Stimulated activated CD8-positive, alpha-beta memory T cell treated with anti-CD3 and anti-CD28 coated beads, Interleukin-2, amount 100 ng/mL, for 48 hours (primary cell): ENCODE results near the gene NKAIN2.
"Not testable (repeated sequence)": the region's sequence is repeated elsewhere in the genome, so short reads cannot be mapped to it uniquely, and the experiment has no call there.

Experiments
- DNase-seq, 2 donors: peaks; one replicate each; pipeline ENCODE4 v3.0.0-alpha.2; 2020; ENCODE audit warnings: low read depth in 2 of 2

NKAIN2 gene

DNA sequence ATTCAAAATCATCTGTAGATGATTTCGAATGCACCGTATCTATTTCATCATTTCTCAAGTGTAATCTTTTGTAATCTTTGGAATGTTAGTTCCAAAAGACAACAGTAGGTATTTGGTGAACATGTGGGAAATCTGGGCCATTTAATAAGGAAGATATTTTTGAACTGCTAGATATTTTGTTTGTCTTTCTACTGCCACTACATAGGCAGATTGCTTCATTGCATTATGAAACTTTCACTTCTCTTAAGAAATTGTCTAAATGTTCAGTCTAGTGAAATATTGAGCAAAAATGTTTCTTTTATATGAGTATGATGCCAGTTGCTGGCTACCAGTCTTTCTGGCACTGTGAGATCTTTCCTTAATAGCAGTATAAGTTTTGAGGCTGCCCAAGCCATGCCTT is 630.8 kb downstream of the NKAIN2 start:
- no peak for DNase-seq

DNA sequence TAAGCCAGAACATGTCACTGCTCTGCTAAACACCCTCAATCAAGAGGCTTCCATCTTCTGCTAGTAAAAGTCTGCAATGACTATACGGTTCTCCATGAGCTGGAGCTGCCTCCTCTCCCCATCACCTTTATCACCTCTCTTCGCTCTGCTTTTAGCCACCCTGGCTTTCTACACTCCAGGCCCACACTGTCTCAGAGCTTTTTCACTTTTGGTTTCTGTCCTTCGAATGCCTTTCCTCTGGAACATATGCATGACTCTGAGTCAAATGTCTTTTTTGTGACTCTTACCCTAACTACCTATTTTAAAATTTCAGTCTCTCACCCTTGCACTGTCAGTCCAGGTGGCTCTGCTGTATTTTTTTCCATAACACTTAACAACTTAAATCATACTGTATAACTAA is 633.1 kb downstream of the NKAIN2 start:
- DNase-seq = no peak

DNA sequence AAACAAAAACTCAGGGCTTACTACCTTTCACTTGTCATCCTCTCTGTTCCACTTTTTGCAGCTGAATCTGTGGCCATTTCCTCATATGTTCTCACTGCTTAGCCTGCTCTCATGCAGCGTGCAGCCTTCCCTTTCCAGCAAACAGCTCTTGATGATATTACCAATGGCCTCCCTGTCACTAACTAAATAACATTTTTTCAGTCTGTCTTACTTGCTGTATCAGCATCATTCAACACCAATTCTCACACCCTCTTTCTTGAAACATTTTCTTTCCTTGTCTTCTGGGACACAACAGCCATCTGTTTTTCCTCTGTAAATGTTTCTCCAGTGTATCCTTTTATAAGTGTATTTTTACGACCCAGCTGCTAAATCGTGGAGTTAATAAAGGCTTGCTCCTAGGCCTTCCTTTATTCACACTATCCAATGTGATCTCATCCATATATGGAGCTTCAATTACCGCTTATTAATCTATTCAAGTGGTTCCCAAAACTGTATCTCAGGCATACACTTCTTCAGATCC is 634.9 kb downstream of the NKAIN2 start:
- DNase-seq = no peak

DNA sequence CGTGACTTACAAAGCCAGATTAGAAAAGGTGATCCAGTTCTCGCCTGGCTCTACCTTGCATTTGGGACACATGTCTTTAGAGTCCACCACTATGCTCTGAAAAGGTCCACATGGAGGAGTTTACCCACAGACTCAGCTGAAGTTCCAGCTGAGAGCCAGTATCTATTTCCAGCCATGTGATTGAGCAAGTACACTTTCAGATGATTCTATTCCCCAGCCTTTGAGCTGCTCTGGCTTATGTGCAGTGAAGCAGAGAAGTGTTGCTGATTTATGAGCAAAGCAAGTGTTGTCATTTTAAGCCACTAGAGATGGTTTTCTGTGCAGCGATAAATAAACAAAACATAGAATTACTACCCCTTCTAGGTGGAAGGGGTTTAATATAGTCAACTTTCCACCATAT is 637.8 kb downstream of the NKAIN2 start:
- no peak for DNase-seq

DNA sequence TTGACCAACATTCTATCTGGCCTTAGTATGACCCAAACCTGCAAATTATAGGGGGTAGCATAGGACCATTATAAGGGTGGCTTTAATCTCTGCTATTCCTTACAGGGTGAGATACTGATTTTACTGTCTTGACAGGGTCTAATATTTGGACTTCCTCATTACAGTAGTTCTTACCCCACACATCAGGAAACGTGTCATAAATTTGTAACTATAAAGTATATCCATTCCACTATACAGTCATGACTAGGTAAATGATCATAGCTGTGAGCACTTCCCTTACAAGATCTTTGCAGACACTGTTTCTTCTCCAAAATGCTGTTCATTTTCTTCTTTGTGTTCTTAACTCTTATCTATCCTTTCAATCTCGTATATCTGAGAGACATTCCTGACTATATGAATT is 639.9 kb downstream of the NKAIN2 start:
- no peak for DNase-seq

DNA sequence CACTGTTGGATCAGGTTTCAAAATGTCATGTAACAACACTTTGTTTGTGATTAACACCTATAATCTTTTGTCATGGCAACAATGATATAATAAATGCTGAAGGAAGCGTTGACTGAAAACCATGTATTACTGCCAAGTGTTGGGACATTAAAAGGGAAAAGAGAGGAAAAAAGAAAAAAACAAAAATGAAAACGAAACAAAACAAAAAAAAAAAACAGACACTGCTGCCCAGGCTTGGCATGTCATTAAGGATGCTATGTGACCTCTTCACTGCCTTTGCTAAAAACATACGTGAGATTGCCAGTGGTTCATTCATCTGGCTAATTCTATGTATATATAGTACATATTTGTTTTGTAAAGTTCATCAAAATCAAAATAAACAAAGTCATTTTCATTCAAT is 641.9 kb downstream of the NKAIN2 start:
- DNase-seq = no peak

DNA sequence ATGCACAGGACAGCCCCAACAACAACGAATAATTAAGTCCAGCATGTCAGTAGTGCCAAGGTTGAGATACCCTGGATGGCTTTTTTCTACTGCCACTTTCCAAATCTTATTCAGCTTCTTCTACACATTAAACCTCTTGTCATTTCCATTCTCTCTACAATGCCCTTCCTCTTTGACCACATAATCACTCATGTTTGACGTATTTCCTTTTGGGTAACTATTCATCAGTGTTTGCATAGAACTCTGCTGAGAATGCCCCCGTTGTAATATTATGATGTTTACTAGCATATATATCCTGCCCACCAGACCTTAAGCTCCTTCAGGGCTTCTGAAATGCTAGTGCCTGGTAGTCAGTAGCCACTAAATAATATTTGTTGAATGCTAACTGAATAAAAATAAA is 643.3 kb downstream of the NKAIN2 start:
- no peak for DNase-seq

DNA sequence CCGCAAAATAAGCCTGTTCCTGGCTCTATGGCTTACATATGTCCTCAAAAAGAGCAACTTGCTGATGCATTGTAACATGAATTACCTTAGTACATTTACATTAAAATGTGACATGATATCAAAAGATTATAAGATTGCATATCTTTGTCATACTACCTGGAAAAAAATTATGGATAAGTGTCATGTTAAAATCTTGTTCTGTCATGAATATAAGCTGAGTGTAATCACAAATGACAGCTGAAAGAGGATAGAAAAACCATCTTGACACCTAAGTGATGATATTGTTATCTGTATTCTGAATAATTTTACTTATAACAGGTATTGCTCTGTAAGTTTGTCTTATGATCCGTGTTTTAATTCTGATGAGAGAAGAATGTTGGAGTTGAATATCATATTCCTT is 655.6 kb downstream of the NKAIN2 start:
- DNase-seq = no peak

DNA sequence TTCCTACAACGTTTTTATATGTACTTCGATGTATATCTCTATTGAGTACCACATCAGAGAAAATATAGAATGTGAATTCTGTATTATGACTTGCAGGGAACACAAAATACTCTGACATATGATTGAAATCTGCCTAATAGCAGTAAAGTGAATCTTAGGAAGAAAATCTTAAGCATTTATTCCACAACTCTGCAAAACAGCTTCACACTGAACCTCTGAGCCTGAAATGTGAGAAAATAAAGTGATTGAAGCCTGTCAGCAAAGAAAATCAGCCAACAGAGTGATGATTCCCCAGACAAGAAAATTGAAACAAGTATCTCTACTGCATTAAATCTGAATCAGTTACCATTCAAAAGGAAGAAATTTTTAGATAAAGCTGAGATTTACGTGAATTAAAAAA is 659.1 kb downstream of the NKAIN2 start:
- DNase-seq = no peak

DNA sequence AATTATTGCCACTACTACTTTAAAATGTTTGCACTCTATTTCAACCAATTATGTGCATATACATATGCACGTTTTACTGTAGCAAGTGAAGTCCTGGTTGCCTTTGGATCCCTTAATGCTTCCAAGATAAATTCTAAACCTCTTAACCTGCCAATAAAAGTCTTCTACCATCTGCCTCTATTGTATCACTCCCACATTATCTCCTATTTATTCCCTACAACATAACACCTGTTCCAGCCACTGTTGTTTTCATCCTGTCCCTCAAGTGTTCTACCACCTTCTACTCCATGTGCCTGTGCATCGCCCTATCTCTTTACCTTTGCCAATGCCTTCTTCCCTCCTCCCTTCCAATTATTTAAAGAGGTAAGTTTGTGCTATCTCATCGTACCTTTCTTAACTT is 659.6 kb downstream of the NKAIN2 start:
- no peak for DNase-seq

DNA sequence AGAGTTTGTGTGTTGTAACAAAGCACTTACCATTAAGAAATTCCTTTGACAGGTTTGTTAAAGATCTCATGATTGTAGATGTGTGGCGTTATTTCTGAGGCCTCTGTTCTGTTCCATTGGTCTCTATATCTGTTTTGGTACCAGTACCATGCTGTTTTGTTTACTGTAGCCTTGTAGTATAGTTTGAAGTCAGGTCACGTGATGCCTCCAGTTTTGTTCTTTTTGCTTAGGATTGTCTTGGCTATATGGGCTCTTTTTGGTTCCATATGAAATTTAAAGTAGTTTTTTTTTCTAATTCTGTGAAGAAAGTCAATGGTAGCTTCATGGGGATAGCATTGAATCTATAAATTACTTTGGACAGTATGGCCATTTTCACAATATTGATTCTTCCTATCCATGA is 660.9 kb downstream of the NKAIN2 start:
- not testable (repeated sequence) for DNase-seq

DNA sequence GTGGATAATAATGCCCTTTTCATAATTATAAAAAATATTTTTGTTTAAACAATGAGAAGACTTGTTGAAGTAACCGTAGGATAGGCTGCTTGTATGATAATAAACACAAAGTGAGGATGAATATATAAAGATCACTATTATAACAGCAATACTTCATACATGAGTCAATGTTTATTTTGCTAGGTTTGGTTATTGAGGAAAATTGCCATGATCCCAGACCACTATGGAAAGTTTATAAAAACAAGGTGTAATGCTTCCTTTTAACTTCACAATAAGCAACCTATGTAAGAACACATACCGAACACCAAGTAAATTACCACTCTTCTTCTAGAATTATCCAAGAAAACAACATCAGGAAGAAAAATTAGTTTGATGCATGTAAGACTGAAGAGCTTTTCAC is 663.3 kb downstream of the NKAIN2 start:
- DNase-seq = no peak

DNA sequence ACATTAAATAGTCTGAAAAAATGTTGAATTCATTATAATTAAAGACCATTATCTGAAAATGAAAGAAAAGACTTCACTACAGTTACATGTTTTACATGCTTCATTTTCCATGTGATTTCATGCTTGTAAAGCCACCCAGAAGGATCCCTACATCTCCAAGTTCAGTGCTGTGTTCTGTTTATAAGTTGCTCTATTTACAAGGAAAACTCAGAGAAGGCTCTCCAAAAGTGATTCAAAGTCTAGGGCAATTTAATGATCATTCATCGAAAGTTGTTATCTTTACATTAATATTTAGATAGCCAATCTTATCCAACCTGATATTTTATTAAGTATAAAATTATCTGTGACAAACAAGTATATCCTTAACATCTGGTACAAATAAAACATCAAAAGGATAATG is 663.7 kb downstream of the NKAIN2 start:
- DNase-seq = no peak

DNA sequence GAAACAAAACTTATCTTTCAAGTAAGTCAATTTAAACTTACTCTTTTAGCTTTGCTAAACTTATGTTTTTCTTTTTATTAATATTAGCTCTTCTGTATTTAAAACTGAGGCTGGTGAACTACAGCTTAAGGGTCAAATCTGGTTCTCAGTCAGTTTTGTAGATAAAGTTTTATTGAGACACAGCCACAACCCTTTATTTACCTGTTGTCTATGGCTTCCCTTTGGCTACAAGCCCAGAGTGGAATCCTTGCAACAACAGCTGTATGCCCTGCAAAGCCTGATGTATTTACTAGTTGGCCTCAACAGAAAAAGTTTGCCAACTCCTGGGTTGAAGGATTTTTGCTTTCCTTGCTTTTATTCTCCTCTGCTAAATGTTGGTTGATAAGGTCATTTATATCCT is 667.1 kb downstream of the NKAIN2 start:
- no peak for DNase-seq

DNA sequence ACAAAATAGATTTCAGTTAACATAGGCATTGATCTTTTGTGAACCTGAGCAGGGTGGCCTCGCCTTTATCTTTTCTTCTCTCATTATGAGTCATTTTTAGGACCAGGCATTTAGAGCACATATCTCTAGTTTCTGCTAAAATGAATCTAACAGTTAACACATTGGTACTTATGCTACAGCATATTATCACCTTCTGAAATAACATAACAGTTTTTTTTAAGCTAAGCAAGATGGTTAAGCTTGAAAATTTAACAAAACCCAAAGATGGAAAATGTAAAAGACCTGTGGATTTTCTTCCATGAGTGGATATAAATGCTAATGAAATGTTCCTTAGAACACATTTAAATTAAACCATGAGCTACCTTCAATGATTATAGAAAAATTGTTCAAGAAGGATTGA is 671.5 kb downstream of the NKAIN2 start:
- DNase-seq = no peak

DNA sequence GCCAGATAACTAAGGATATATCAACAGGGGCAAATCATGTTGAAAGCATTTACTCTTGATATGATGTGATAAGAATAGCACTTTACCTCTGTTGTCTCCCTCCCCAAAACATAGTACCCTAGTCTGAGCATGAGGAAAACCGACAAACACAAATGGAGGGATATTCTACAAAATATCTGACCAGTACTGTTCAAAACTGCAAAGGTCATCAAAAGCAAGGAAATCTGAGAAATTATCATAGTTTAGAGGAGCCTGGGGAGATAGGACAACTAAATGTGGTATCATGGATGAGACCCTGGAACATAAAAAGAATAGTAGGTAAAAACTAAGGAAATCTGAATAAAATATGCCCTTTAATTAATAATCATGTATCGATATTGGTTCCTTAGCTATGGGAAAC is 675.2 kb downstream of the NKAIN2 start:
- no peak for DNase-seq

DNA sequence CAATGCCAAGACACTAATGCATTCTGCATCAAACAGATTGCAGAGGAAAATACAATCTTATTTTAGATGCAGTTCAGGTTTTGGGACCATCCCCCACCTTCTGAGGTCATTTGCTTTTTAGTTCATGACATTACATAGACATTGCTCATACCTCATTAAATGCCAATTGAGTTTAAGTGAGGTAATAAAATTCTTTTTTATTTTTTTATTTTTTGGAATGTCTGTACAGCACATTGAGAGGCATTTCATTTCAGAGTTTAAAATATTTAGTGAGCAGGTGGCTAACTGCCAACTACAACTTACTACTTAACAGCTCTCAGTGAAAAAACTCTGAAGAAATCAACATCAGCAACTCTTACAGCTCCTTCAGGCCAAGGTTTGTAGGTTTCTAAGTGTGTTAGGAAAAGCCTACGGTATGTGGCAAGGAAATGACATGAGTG is 676.3 kb downstream of the NKAIN2 start:
- no peak for DNase-seq

DNA sequence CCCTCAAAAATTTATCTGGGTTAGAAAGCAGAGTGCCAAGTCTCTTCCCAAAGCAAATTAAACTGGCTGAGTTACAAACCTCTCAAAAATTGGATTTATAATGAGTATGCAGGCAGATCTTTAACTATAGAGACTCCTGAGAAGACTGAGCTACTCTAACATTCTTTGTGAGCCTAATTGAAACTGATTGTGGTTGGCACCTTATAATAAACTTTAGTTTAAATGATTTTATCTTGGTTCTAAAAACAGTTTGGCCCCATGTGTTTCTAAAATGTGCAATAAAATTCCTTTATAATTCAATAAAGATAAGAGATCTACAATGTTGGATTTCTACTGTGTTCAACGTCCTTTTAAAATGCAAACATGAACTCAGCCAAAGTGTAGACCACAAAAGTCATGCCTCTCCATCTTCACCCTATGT is 678.4 kb downstream of the NKAIN2 start:
- no peak for DNase-seq

DNA sequence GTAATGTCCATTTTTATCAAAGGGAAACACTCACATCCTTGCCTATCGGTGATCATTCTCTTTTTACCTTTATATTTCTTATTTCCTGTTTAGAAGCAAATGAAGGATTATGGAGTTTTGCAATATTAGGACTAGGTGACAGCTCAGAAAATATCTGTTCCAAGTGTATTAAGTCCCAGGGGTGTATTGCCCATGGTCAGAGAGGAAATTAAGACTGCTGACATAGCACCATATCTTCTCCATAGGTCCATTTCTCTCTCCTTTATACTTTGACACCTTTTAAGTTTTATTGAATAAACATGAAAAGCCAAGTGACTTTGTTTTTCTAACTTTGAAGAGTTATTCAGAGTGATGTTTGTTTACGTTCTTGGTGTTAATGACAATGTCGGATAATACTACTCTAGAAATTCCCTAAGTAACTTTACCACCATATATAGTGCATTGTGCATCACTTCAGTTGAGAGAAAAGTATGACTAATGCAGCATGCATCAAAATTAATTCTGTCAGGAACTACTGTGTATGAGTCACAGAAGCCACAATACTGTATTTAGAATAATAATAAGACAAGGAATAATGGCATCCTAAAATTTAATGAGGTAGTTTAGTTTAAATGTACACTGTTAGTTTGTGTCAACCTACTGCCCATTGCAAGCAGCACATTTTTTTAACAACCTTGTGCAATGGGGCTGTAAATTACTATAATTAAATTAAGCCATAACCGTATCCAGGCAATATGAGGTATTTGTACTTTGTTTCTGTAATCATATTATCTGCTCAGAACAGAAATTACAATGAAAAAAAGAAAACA is 684.2 kb downstream of the NKAIN2 start:
- no peak for DNase-seq

DNA sequence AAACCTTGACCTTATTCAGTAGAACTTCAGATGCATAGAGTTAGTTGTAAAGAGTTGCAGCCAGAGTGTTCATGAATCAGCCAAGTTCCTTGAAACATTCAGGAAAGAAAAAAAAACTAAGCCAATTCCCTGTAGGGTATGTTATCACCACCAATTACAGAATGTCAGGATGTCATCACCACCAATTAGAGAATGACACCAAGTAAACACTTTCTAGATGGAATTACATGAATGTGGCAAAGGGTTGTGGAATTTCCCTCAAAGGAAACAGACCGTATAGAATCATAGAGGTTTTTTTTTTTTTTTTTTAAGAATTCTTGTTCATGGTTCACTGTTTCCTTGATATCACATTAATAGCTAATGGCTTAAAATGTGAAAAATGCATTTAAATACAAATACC is 686.5 kb downstream of the NKAIN2 start:
- DNase-seq = no peak

DNA sequence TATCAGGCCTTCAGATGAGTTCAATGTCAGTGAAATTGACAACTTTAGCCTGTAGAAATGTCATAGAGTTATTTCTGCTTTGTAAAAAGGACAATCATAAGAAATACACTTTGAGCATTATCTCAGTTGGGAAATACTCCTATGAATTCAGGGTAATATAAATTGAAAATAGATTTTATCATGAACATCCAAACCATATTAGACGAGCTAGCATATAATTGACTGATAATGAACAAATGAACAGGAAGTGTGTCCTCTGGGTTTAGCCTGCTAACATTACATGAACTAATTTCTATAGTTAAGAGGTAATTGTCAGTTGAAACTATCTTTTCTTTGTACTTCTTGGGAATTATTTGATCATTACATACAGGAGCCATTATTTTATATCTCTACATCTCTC is 689.6 kb downstream of the NKAIN2 start:
- DNase-seq = no peak

DNA sequence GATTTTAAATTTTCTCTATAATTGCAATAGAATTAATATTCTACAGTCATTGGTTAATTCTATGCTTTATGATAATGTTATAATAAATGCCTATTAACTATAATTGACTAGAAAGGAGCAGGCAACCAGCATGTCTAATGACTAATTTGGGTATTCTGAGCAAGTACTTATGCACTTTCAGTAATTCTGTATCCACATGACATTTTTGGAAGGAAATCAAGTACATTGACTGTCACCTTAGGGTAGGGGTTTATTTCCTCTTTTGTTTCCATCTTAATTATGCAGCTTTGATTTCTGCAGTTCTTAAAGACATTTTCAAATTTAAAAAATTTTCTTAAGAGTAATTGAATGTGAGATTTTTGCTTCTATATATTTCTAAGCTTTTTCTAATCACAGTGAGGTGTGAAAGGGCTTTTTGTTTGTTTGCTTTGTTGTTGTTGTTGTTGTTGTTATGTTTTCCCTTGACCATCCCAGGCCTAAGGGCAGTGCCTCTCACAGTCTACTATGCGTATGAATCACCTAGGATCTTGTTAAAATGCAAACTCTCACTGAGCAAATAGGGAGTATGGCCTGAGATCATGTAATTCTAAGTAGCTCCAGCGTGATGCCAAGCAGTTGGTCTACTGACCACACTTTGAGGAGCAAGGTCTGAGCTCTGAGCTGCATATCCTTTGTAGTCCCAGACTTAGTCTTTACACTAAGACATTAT is 691.4 kb downstream of the NKAIN2 start:
- no peak for DNase-seq

DNA sequence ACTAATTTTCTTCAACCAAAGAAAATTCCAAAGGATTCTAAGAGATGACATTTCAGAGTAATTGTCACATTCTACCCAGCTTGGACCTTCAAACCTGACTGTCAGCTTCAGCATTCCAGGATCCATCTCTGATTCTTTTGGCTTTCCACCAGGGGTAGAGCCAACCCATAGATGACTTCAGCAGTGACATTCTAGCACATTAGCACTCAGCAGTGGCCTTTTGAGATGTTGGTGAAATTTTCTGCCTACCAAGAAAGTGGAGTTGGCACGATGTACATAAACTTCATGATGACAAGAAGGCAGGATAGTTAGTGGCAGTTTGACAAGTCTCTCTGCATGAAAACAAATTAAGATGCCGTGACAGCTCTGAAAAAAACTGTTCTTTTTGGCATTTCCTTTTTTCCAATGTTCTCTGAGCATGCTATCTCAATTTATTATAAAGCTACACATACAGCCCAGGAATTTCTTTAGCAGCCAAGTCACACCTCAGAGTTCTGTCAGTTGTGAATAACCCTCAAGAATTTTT is 692.1 kb downstream of the NKAIN2 start:
- DNase-seq = no peak
